B cell (primary cell): ENCODE results near the gene USP26.
"Not testable (repeated sequence)": the region's sequence is repeated elsewhere in the genome, so short reads cannot be mapped to it uniquely, and the experiment has no call there.

Experiments
- EZH2 ChIP-seq: IDR thresholded peaks from 2 replicates; pipeline ENCODE4 v1.6.1; 2012; ENCODE audit warnings: borderline replicate concordance, low read depth, mild to moderate bottlenecking, moderate library complexity, low read length; ENCODE audit not compliant: insufficient read depth, poor library complexity, severe bottlenecking
- TF ChIP-seq, protein P1 (sequence below): fragments of 200-600 bp; IDR thresholded peaks from one replicate; pipeline ENCODE4 v1.8.0; 2022; ENCODE audit warnings: antibody characterized with exemption, mild to moderate bottlenecking

DNA sequence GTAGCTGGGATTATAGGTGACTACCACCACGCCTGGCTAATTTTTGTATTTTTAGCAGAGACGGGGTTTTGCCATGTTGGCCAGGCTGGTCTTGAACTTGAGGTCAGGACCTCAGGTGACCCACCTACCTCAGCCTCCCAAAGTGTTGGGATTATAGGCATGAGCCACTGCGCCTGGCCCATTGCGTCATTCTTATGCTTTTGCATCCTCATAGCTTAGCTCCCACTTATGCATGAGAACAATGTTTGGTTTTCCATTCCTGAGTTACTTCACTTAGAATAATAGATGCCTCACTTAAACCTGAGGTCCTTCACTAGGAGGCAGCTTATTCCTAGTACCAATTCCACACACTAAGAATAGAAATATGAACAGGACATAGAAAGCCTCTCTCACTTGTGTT is 11.9 kb downstream of the USP26 start:
- TF ChIP-seq, protein P1, sequence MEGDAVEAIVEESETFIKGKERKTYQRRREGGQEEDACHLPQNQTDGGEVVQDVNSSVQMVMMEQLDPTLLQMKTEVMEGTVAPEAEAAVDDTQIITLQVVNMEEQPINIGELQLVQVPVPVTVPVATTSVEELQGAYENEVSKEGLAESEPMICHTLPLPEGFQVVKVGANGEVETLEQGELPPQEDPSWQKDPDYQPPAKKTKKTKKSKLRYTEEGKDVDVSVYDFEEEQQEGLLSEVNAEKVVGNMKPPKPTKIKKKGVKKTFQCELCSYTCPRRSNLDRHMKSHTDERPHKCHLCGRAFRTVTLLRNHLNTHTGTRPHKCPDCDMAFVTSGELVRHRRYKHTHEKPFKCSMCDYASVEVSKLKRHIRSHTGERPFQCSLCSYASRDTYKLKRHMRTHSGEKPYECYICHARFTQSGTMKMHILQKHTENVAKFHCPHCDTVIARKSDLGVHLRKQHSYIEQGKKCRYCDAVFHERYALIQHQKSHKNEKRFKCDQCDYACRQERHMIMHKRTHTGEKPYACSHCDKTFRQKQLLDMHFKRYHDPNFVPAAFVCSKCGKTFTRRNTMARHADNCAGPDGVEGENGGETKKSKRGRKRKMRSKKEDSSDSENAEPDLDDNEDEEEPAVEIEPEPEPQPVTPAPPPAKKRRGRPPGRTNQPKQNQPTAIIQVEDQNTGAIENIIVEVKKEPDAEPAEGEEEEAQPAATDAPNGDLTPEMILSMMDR, result not testable (repeated sequence)
- not testable (repeated sequence) for TF ChIP-seq EZH2
